HepG2 (cell line): ENCODE measurements around the gene CPE.

Source experiments
- CTCF ChIP-seq: sonication (generic); formaldehyde crosslinking; IDR thresholded peaks from 2 replicates; pipeline ENCODE4 v1.5.0; 2020; ENCODE audit warnings: mild to moderate bottlenecking, missing genetic modification reagents, moderate library complexity
- EZH2 ChIP-seq: conservative IDR thresholded peaks from 2 replicates; pipeline ENCODE4 v1.6.1; 2012; ENCODE audit warnings: mild to moderate bottlenecking, low read depth, low read length, moderate library complexity
- GABPB1 ChIP-seq: IDR thresholded peaks from 2 replicates; pipeline ENCODE4 v1.6.1; 2016; ENCODE audit warnings: mild to moderate bottlenecking, missing genetic modification reagents, moderate library complexity, missing compliant biosample characterization
- GATAD1 ChIP-seq: IDR thresholded peaks from 2 replicates; pipeline ENCODE4 v1.6.1; 2016; ENCODE audit warnings: missing genetic modification reagents, missing compliant biosample characterization
- IKZF1 ChIP-seq: fragments of 450-650 bp; IDR thresholded peaks from 2 replicates; pipeline ENCODE4 v1.7.1; 2016
- MTA1 ChIP-seq: sonication (generic); formaldehyde crosslinking; IDR thresholded peaks from 2 replicates; pipeline ENCODE4 v1.4.0; 2020; ENCODE audit warnings: missing genetic modification reagents, mild to moderate bottlenecking, borderline replicate concordance
- MYC ChIP-seq: sonication (generic); formaldehyde crosslinking; IDR thresholded peaks from 2 replicates; pipeline ENCODE4 v1.9.0; 2021; ENCODE audit warnings: missing genetic modification reagents, borderline replicate concordance
- NFIC ChIP-seq: IDR thresholded peaks from 2 replicates; pipeline ENCODE4 v1.6.1; 2012; ENCODE audit warnings: mild to moderate bottlenecking, low read length, inconsistent platforms
- POLR2A ChIP-seq, 2 experiments: IDR thresholded peaks; 2 replicates each; pipeline ENCODE4 v1.6.1; 2011; ENCODE audit warnings: low read depth in 2 of 2, low read length in 2 of 2, mild to moderate bottlenecking in 1 of 2, moderate library complexity in 1 of 2; ENCODE audit not compliant: insufficient read depth in 1 of 2
- SATB2 ChIP-seq: sonication (generic); formaldehyde crosslinking; IDR thresholded peaks from 2 replicates; pipeline ENCODE4 v1.5.0; 2020; ENCODE audit warnings: missing genetic modification reagents
- SIN3A ChIP-seq: IDR thresholded peaks from 2 replicates; pipeline ENCODE4 v1.6.1; 2011; ENCODE audit warnings: low read depth, mild to moderate bottlenecking, control low read depth, low read length, borderline replicate concordance
- ZNF605 ChIP-seq: sonication (generic); formaldehyde crosslinking; IDR thresholded peaks from 2 replicates; pipeline ENCODE4 v1.8.0; 2022; ENCODE audit warnings: mild to moderate bottlenecking, missing genetic modification reagents
- ZNF772 ChIP-seq: sonication (generic); formaldehyde crosslinking; IDR thresholded peaks from 2 replicates; pipeline ENCODE4 v1.5.0; 2020; ENCODE audit warnings: mild to moderate bottlenecking, missing genetic modification reagents

- TF ChIP-seq GABPB1 (CRISPR knock-in tag) (no peak), SATB2 (CRISPR knock-in tag) (no peak), IKZF1 (no peak), MTA1 (CRISPR knock-in tag) (no peak), CTCF (no peak), ZNF772 (CRISPR knock-in tag) (no peak), NFIC (no peak), POLR2A (IDR thresholded peaks at IDR 0.05; ENCODE audit: insufficient read depth in 1 of 2, low read depth in 2 of 2, low read length in 2 of 2) (no peak), SIN3A (no peak), EZH2 (no peak), ZNF605 (CRISPR knock-in tag) (no peak), MYC (CRISPR knock-in tag) (no peak), GATAD1 (no peak)
Observed at GRCh38 chr4:165514739-165515138, 135.9 kb downstream of the CPE start.
